ENCODE data around the gene RNF141. TPM values are rescaled to one million over a fixed set of nuclear protein-coding genes. Genes with fewer than 3 reads are reported as not detected.

The RNF141 gene
- total and polyA plus RNA-seq, 2 of the 13 experiments (the other 11 are each of a cell fraction or from before 2014, with no cell fraction given) = 9.3 to 22.4 TPM

GRCh38 chr11:10540915-10541560, at the start of gene RNF141 (continued):
- peak; percentile 51; the same call in 1 of the 2 replicates for TF ChIP-seq NFAT5 (CRISPR knock-in tag; IDR thresholded peaks at IDR 0.05)
- no peak for TF ChIP-seq BRF2 (CRISPR knock-in tag; IDR thresholded peaks at IDR 0.05)
- TF ChIP-seq ZNF275 (CRISPR knock-in tag; IDR thresholded peaks at IDR 0.05; ENCODE audit: borderline replicate concordance) = no peak; the same call in 1 of the 2 replicates
- no peak for TF ChIP-seq PLSCR1 (CRISPR knock-in tag; IDR thresholded peaks at IDR 0.05; ENCODE audit: borderline replicate concordance)
- no peak for TF ChIP-seq ZNF496 (CRISPR knock-in tag; IDR thresholded peaks at IDR 0.05; ENCODE audit: insufficient replicate concordance)
- 0 out of 2 replicates have a peak, but pooled peaks have one; percentile 52 for TF ChIP-seq KIAA2018 (CRISPR knock-in tag; IDR thresholded peaks at IDR 0.05; ENCODE audit: borderline replicate concordance)
- TF ChIP-seq PAWR (CRISPR knock-in tag; IDR thresholded peaks at IDR 0.05; ENCODE audit: borderline replicate concordance) = no peak
- TF ChIP-seq ZNF639 (CRISPR knock-in tag; conservative IDR thresholded peaks at IDR 0.05) = peak; percentile 47; the same call in 1 of the 2 replicates
